ENCODE measurements around the gene AK8.

AK8 gene

GRCh38 chr9:132910376-132910775 lies 32.3 kb upstream of the AK8 start:
- no peaks in the 10 kb centered on the region for H3K4me1 ChIP-seq (ENCODE audit: insufficient read depth, low read length, poor library complexity, severe bottlenecking)
- no peaks in the 10 kb centered on the region for H3K27me3 ChIP-seq (ENCODE audit: insufficient read depth, low read length, poor library complexity, severe bottlenecking)
- no peaks in the 10 kb centered on the region for H4K20me1 ChIP-seq (ENCODE audit: insufficient read depth, low read length, poor library complexity, severe bottlenecking)
- H3K4me2 ChIP-seq (ENCODE audit: low read depth, low read length, poor library complexity, severe bottlenecking) = no peak overlapping the region
- no peak overlapping the region for H2AFZ ChIP-seq (ENCODE audit: low read length)
- TF ChIP-seq CTCF (conservative IDR thresholded peaks at IDR 0.05; ENCODE audit: low read length) (no peak), EZH2phosphoT487 (IDR thresholded peaks at IDR 0.05; ENCODE audit: borderline replicate concordance) (no peak)
- H3F3A ChIP-seq (ENCODE audit: low read depth) = no peaks in the 10 kb centered on the region
- H3K36me3 ChIP-seq (ENCODE audit: insufficient read depth, low read length) = peaks cover 44% of the 10 kb centered on the region; the same call in 1 of the 2 replicates
- H3K9ac ChIP-seq (ENCODE audit: low read depth, low read length, poor library complexity, severe bottlenecking) = no peak overlapping the region
- H3K4me3 ChIP-seq (ENCODE audit: low read length, poor library complexity, severe bottlenecking) = no peak overlapping the region
- H3K9me2 ChIP-seq (replicated peaks; ENCODE audit: low read depth, low read length) = no peaks in the 10 kb centered on the region
- H3K9me3 ChIP-seq (ENCODE audit: insufficient read depth, low read depth, low read length) = no peaks in the 10 kb centered on the region
- H3K79me2 ChIP-seq (ENCODE audit: insufficient read depth, low read length) = no peaks in the 10 kb centered on the region

GRCh38 chr9:132909311-132909710 lies 31.2 kb upstream of the AK8 start:
- H3K4me1 ChIP-seq (ENCODE audit: insufficient read depth, low read length, poor library complexity, severe bottlenecking) = no peaks in the 10 kb centered on the region
- H3K9me2 ChIP-seq (replicated peaks; ENCODE audit: low read depth, low read length) = no peaks in the 10 kb centered on the region
- no peak overlapping the region for H3K4me2 ChIP-seq (ENCODE audit: low read depth, low read length, poor library complexity, severe bottlenecking)
- H3F3A ChIP-seq (ENCODE audit: low read depth) = no peaks in the 10 kb centered on the region
- H3K79me2 ChIP-seq (ENCODE audit: insufficient read depth, low read length) = no peaks in the 10 kb centered on the region
- H3K4me3 ChIP-seq (ENCODE audit: low read length, poor library complexity, severe bottlenecking) = no peak overlapping the region
- no peaks in the 10 kb centered on the region for H4K20me1 ChIP-seq (ENCODE audit: insufficient read depth, low read length, poor library complexity, severe bottlenecking)
- H2AFZ ChIP-seq (ENCODE audit: low read length) = no peak overlapping the region
- no peak for TF ChIP-seq EZH2phosphoT487 (IDR thresholded peaks at IDR 0.05; ENCODE audit: borderline replicate concordance)
- TF ChIP-seq CTCF (conservative IDR thresholded peaks at IDR 0.05; ENCODE audit: low read length) = no peak
- H3K36me3 ChIP-seq (ENCODE audit: insufficient read depth, low read length) = peaks cover 38% of the 10 kb centered on the region; the same call in 1 of the 2 replicates
- no peak overlapping the region for H3K9ac ChIP-seq (ENCODE audit: low read depth, low read length, poor library complexity, severe bottlenecking)
- H3K27me3 ChIP-seq (ENCODE audit: insufficient read depth, low read length, poor library complexity, severe bottlenecking) = no peaks in the 10 kb centered on the region
- no peaks in the 10 kb centered on the region for H3K9me3 ChIP-seq (ENCODE audit: insufficient read depth, low read depth, low read length)

- H3K4me3 ChIP-seq (ENCODE audit: low read length, poor library complexity, severe bottlenecking) = no peak overlapping the region
- no peaks in the 10 kb centered on the region for H3K4me1 ChIP-seq (ENCODE audit: insufficient read depth, low read length, poor library complexity, severe bottlenecking)
- peaks cover 37% of the 10 kb centered on the region; the same call in 1 of the 2 replicates for H3K36me3 ChIP-seq (ENCODE audit: insufficient read depth, low read length)
- H3K79me2 ChIP-seq (ENCODE audit: insufficient read depth, low read length) = no peaks in the 10 kb centered on the region
- H3F3A ChIP-seq (ENCODE audit: low read depth) = no peaks in the 10 kb centered on the region
- H3K9me2 ChIP-seq (replicated peaks; ENCODE audit: low read depth, low read length) = no peaks in the 10 kb centered on the region
- H3K4me2 ChIP-seq (ENCODE audit: low read depth, low read length, poor library complexity, severe bottlenecking) = no peak overlapping the region
- TF ChIP-seq CTCF (conservative IDR thresholded peaks at IDR 0.05; ENCODE audit: low read length) (no peak), EZH2phosphoT487 (IDR thresholded peaks at IDR 0.05; ENCODE audit: borderline replicate concordance) (no peak)
- H4K20me1 ChIP-seq (ENCODE audit: insufficient read depth, low read length, poor library complexity, severe bottlenecking) = no peaks in the 10 kb centered on the region
- no peak overlapping the region for H2AFZ ChIP-seq (ENCODE audit: low read length)
- H3K9me3 ChIP-seq (ENCODE audit: insufficient read depth, low read depth, low read length) = no peaks in the 10 kb centered on the region
- no peak overlapping the region for H3K9ac ChIP-seq (ENCODE audit: low read depth, low read length, poor library complexity, severe bottlenecking)
- no peaks in the 10 kb centered on the region for H3K27me3 ChIP-seq (ENCODE audit: insufficient read depth, low read length, poor library complexity, severe bottlenecking)
Measured at GRCh38 chr9:132908635-132909034, 30.6 kb upstream of the AK8 start.

Measured in Loucy (cell line).